GM12878 (cell line): ENCODE results near the gene CAPN9.

Source experiments
- BRCA1 ChIP-seq: IDR thresholded peaks from 2 replicates; pipeline ENCODE4 v1.6.1; 2011; ENCODE audit warnings: low read depth, low read length, improper control_type of control experiment
- CTCF ChIP-seq, 3 experiments: IDR thresholded peaks in 2 of 3; conservative IDR thresholded peaks in 1 of 3; 2 replicates each; pipeline ENCODE4 v1.5.1; 2011; ENCODE audit warnings: low read depth in 3 of 3, low read length in 3 of 3, mild to moderate bottlenecking in 3 of 3, control low read depth in 2 of 3, moderate library complexity in 2 of 3, inconsistent platforms in 1 of 3, mixed read lengths in 1 of 3; ENCODE audit not compliant: control insufficient read depth in 2 of 3, insufficient read depth in 1 of 3; ENCODE audit errors: extremely low read depth in 1 of 3
- EP300 ChIP-seq, 2 experiments: fragments of 150-350 bp in 1 of 2; IDR thresholded peaks; 2 replicates each; pipeline ENCODE4 v1.6.1; 2011 to 2012; ENCODE audit warnings: low read depth in 2 of 2, low read length in 2 of 2, borderline replicate concordance in 1 of 2, improper control_type of control experiment in 1 of 2, inconsistent platforms in 1 of 2; ENCODE audit not compliant: control insufficient read depth in 1 of 2
- LARP7 ChIP-seq: fragments of 450-650 bp; IDR thresholded peaks from 2 replicates; pipeline ENCODE4 v1.6.1; 2017; ENCODE audit warnings: mild to moderate bottlenecking
- MAX ChIP-seq: IDR thresholded peaks from 2 replicates; pipeline ENCODE4 v1.6.1; 2012; ENCODE audit warnings: low read depth, low read length, improper control_type of control experiment
- MXI1 ChIP-seq: fragments of 150-350 bp; IDR thresholded peaks from 2 replicates; pipeline ENCODE4 v1.6.1; 2011; ENCODE audit warnings: low read depth, mild to moderate bottlenecking, inconsistent platforms, low read length, improper control_type of control experiment
- NR2C2 ChIP-seq: IDR thresholded peaks from 2 replicates; pipeline ENCODE4 v1.6.1; 2011; ENCODE audit warnings: borderline replicate concordance, low read depth; ENCODE audit not compliant: control insufficient read depth, insufficient read length
- SMARCA5 ChIP-seq: fragments of 450-650 bp; IDR thresholded peaks from 2 replicates; pipeline ENCODE4 v1.6.1; 2017; ENCODE audit warnings: mild to moderate bottlenecking
- TARDBP ChIP-seq: IDR thresholded peaks from 2 replicates; pipeline ENCODE4 v1.6.1; 2016; ENCODE audit warnings: borderline replicate concordance
- USF1 ChIP-seq: IDR thresholded peaks from 2 replicates; pipeline ENCODE4 v1.6.1; 2011; ENCODE audit warnings: borderline replicate concordance, low read depth, mild to moderate bottlenecking, moderate library complexity, mixed read lengths, low read length; ENCODE audit not compliant: insufficient read depth; ENCODE audit errors: extremely low read length
- TF ChIP-seq, protein P1 (sequence below): IDR thresholded peaks from 2 replicates; pipeline ENCODE4 v1.6.1; 2011; ENCODE audit warnings: mild to moderate bottlenecking, low read depth, low read length, moderate library complexity; ENCODE audit not compliant: insufficient replicate concordance

DNA sequence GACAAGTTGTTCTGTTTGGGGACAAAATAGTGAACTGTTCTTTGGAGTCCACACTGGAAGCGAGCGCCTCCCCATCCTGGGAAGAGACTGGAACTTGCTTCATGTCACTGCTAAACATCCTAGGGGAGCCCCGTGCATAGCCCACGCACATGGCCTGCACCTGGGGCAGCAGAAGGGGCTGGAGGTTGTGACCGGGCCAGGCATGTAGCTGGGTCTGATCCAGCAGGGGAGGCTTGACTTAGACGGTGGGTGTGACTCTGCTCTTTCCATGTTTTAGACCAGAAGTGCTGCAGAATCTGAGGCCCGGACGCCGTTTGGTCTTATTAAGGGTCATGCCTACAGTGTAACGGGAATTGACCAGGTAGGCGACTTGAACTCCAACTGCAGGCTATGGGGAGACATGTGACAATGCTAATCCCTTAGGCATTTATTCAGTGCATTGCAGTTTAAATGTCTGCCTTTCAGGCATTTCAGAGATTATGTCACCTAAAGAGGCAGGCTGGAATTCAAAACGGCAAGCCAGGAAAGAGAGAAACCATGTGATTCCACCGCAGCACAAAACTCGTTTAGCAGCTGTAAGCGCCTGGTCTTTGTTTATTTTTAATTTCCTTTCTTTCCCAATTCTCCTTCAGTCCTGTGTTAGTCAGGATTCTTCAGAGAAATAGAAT is 21.8 kb downstream of the CAPN9 start:
- no peak for TF ChIP-seq CTCF (IDR thresholded peaks at IDR 0.05 in 2 of 3, conservative IDR thresholded peaks at IDR 0.05 in 1 of 3; ENCODE audit: control insufficient read depth in 2 of 3, extremely low read depth in 1 of 3, insufficient read depth in 1 of 3, low read depth in 3 of 3, low read length in 3 of 3)
- TF ChIP-seq SMARCA5, result no peak
- no peak for TF ChIP-seq EP300 (IDR thresholded peaks at IDR 0.05; ENCODE audit: borderline replicate concordance in 1 of 2, control insufficient read depth in 1 of 2, low read depth in 2 of 2, low read length in 2 of 2)
- TF ChIP-seq TARDBP, result no peak
- no peak for TF ChIP-seq USF1
- no peak for TF ChIP-seq NR2C2
- no peak for TF ChIP-seq BRCA1
- no peak for TF ChIP-seq MAX
- no peak for TF ChIP-seq MXI1
- TF ChIP-seq, protein P1, sequence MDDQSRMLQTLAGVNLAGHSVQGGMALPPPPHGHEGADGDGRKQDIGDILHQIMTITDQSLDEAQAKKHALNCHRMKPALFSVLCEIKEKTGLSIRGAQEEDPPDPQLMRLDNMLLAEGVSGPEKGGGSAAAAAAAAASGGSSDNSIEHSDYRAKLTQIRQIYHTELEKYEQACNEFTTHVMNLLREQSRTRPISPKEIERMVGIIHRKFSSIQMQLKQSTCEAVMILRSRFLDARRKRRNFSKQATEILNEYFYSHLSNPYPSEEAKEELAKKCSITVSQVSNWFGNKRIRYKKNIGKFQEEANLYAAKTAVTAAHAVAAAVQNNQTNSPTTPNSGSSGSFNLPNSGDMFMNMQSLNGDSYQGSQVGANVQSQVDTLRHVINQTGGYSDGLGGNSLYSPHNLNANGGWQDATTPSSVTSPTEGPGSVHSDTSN, result no peak
- TF ChIP-seq LARP7, result no peak
